ENCODE data around the gene TLE7. TPM values are rescaled to one million over a fixed set of nuclear protein-coding genes. Genes with fewer than 3 reads are reported as not detected.

Gene TLE7
- total RNA-seq, 1 experiment from 2014 or later = not detected

DNA sequence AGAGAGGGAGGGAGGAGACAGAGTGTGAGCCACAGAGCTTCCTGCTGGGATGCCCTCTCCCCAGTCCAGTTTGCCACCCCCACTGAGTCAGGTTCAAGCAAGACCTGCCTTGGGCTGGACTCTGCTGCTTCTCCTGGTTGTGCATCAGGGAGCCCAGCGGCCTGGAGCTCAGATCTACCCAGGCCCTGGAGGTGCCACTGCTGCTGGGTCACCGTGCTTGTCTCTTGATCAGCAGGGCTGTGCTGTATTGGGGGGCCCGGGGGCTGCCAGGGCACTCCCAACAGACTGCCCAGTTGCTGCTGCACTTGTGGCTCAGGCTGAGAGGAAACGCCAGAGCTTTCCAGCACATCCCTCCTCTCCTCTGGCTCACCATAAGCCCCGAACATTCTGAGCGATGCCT is 8.9 kb downstream of the TLE7 start:
- Histone ChIP-seq H3K4me1 (ENCODE audit: insufficient read depth, low read length) (no peaks in the 10 kb centered on the region), H2AK5ac (ENCODE audit: insufficient read length, low read length) (no peak overlapping the region), H2BK120ac (ENCODE audit: low read depth, low read length, poor library complexity, severe bottlenecking) (no peak overlapping the region), H2AFZ (ENCODE audit: low read length) (no peak overlapping the region), H2BK5ac (ENCODE audit: insufficient read length, low read length) (no peak overlapping the region), H4K20me1 (ENCODE audit: control insufficient read depth, insufficient read depth, insufficient read length) (no peaks in the 10 kb centered on the region), H3K14ac (ENCODE audit: insufficient read depth, low read length) (no peak overlapping the region), H2BK12ac (ENCODE audit: insufficient read length, low read depth, low read length) (no peak overlapping the region), H3K79me1 (ENCODE audit: insufficient read depth, low read depth, low read length, poor library complexity, severe bottlenecking) (no peaks in the 10 kb centered on the region), H3K9ac (ENCODE audit: extremely low read depth, insufficient read length, low read length) (no peak overlapping the region), H3K18ac (ENCODE audit: insufficient read length, low read depth, low read length) (no peak overlapping the region), H2BK20ac (ENCODE audit: low read depth, low read length, poor library complexity, severe bottlenecking) (no peak overlapping the region), H3K56ac (ENCODE audit: insufficient read length, low read depth, low read length) (no peak overlapping the region), H3K9me3 (ENCODE audit: control insufficient read depth, low read depth, low read length) (no peaks in the 10 kb centered on the region), H3K4ac (ENCODE audit: low read depth, low read length) (no peak overlapping the region), H3T11ph (ENCODE audit: low read length) (no peak overlapping the region), H3K4me2 (ENCODE audit: insufficient read depth, insufficient read length, low read length) (no peak overlapping the region), H4K8ac (replicated peaks; ENCODE audit: insufficient read length, low read depth, low read length) (no peak overlapping the region), H4K91ac (ENCODE audit: insufficient read length, low read depth, low read length) (no peak overlapping the region), H3K23me2 (ENCODE audit: insufficient read length, low read depth, low read length, poor library complexity, severe bottlenecking) (no peaks in the 10 kb centered on the region), H3K79me2 (ENCODE audit: insufficient read depth, low read length) (no peaks in the 10 kb centered on the region), H3K27me3 (ENCODE audit: insufficient read depth, low read length) (no peaks in the 10 kb centered on the region), H3K27ac (ENCODE audit: insufficient read length, low read depth, low read length) (no peak overlapping the region), H4K5ac (ENCODE audit: insufficient read length, low read depth, low read length) (no peak overlapping the region), H3K23ac (ENCODE audit: insufficient read length, low read depth, low read length) (no peak overlapping the region), H2BK15ac (ENCODE audit: low read depth, low read length) (no peak overlapping the region)
- no CpG with 5 or more reads among the region's 6 CpGs for WGBS (ENCODE audit: extremely low coverage, insufficient read length, low lambda C conversion rate)
- no peak for DNase-seq
- TF ChIP-seq, protein P1, sequence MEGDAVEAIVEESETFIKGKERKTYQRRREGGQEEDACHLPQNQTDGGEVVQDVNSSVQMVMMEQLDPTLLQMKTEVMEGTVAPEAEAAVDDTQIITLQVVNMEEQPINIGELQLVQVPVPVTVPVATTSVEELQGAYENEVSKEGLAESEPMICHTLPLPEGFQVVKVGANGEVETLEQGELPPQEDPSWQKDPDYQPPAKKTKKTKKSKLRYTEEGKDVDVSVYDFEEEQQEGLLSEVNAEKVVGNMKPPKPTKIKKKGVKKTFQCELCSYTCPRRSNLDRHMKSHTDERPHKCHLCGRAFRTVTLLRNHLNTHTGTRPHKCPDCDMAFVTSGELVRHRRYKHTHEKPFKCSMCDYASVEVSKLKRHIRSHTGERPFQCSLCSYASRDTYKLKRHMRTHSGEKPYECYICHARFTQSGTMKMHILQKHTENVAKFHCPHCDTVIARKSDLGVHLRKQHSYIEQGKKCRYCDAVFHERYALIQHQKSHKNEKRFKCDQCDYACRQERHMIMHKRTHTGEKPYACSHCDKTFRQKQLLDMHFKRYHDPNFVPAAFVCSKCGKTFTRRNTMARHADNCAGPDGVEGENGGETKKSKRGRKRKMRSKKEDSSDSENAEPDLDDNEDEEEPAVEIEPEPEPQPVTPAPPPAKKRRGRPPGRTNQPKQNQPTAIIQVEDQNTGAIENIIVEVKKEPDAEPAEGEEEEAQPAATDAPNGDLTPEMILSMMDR (conservative IDR thresholded peaks at IDR 0.05) = no peak
- peaks cover 35% of the 10 kb centered on the region for H3K27me3 Mint-ChIP-seq (ENCODE audit: low read depth)
- no peaks in the 10 kb centered on the region for H3K4me1 Mint-ChIP-seq
- no peak overlapping the region for H3K4me3 Mint-ChIP-seq
- no peaks in the 10 kb centered on the region for H3K36me3 Mint-ChIP-seq (ENCODE audit: insufficient read depth in 1 of 3, low read depth in 3 of 3)
- no peak overlapping the region for H3K27ac Mint-ChIP-seq
- 0 out of 5 replicates have a peak, but pooled peaks cover 0 to 4% of the 10 kb centered on the region in 2 experiments for H3K9me3 Mint-ChIP-seq
